WI38 (cell line): ENCODE measurements around the gene CCSER2.
A peak's percentile ranks its signal among the peaks of the same experiment; 100 is the strongest.
"Not testable (repeated sequence)": the region's sequence is repeated elsewhere in the genome, so short reads cannot be mapped to it uniquely, and the experiment has no call there.

Experiments
- H3K4me3 ChIP-seq: 2 replicates; pipeline ENCODE4 v1.5.1; 2011; ENCODE audit warnings: low read depth, mild to moderate bottlenecking, control low read depth, low read length
- TF ChIP-seq, protein P1 (sequence below): IDR thresholded peaks from 2 replicates; pipeline ENCODE4 v1.5.1; 2012; ENCODE audit warnings: low read depth, mild to moderate bottlenecking, control low read depth, low read length

CCSER2 gene

DNA sequence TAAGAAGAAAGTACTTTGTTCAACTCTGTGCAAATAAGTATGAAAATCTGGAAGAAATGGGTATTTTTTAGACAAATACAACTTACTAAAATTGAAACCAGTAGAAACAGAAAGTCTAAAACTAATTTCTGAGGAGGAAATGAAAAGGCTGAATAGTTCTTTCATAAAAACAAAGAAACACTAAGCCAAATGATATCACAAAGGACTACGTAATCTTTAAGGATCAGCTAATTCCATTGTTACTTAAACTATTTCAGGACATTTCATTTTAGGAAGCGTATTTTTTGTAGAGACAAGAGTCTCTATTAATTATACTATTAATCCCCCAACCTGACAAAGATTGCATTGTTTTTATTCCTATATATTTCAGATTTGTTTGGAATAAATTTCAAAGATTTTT, 11.2 kb upstream of the CCSER2 start:
- no peak overlapping the region for H3K4me3 ChIP-seq

DNA sequence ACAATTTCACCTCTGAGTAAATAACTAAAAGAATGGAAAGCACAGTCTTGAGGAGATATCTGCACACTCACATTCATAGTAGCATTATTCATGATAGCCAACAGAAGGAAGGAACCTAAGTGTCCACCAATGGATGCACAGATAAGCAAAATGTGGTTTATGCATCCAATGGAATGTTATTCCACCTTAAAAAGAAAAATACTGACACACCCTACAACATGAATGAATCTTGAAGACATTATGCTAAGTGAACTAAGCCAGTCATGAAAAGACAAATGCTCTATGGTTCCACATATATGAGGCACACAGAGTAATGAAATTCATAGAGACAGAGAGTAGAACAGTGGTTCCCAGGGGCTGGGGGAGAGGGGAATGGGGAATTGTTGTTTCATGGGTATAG, 6.5 kb upstream of the CCSER2 start:
- H3K4me3 ChIP-seq: no peak overlapping the region
- TF ChIP-seq, protein P1, sequence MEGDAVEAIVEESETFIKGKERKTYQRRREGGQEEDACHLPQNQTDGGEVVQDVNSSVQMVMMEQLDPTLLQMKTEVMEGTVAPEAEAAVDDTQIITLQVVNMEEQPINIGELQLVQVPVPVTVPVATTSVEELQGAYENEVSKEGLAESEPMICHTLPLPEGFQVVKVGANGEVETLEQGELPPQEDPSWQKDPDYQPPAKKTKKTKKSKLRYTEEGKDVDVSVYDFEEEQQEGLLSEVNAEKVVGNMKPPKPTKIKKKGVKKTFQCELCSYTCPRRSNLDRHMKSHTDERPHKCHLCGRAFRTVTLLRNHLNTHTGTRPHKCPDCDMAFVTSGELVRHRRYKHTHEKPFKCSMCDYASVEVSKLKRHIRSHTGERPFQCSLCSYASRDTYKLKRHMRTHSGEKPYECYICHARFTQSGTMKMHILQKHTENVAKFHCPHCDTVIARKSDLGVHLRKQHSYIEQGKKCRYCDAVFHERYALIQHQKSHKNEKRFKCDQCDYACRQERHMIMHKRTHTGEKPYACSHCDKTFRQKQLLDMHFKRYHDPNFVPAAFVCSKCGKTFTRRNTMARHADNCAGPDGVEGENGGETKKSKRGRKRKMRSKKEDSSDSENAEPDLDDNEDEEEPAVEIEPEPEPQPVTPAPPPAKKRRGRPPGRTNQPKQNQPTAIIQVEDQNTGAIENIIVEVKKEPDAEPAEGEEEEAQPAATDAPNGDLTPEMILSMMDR: no peak

More for the DNA sequence above, 11.2 kb upstream of the CCSER2 start:
- TF ChIP-seq, protein P1: no peak

GRCh38 chr10:84323566-84323965, 4.8 kb upstream of the CCSER2 start:
- H3K4me3 ChIP-seq: not testable (repeated sequence)

GRCh38 chr10:84326995-84327394, 1.4 kb upstream of the CCSER2 start:
- H3K4me3 ChIP-seq: not testable (repeated sequence)

DNA sequence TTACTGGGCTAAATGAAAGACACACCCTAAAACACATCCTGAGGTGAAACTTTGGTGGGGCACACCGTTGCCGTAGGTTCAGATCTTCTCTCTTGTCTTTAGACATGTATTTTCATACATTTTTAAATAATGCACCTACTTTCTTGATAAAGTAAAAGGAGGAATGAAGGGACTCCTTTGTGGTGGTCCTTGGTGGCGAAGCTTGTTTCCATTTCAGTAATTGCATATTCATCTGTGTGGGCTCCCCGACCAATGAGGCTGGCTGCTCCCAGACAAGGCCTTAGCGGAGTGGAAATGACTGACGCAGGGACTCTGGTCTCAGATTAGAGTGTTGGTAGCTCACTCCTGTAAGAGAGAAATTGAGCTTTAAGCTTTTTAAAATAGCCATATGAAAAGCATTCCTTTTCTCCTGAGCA, 815 bp downstream of the CCSER2 start:
- peak overlapping the region; percentile 82 for H3K4me3 ChIP-seq

DNA sequence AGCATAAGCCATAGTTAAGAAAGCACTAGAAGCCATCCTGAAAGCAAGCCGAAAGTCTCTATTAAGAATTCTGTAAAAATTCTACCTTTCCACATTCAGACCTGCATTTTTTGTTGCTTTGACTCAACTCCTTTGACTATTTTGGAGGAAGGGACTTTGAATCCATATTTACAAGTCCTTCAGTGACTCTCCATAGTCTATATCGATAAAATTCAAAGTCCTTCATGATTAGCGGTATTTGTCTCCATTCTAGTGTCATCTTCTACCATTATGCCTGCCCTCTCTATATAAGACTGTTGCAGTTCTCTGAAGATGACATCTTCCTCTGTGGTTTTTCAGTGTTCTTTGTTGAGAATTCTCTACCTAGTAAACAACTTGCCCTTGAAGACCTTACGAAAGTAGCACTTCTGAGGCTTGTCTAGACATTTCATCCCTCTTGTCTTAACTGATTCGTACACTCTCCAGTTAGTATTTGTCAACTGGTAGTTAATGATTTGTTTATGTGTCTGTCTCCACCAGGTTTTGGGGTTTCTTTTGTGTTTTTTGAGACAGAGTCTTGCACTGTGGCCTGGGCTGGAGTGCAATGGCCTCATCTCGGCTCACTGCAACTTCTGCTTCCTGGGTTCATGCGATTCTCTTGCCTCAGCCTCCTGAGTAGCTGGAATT, 1.7 kb downstream of the CCSER2 start:
- H3K4me3 ChIP-seq: peak overlapping the region; percentile 82
- TF ChIP-seq, protein P1: no peak

More for the DNA sequence above, 815 bp downstream of the CCSER2 start:
- TF ChIP-seq, protein P1: no peak

DNA sequence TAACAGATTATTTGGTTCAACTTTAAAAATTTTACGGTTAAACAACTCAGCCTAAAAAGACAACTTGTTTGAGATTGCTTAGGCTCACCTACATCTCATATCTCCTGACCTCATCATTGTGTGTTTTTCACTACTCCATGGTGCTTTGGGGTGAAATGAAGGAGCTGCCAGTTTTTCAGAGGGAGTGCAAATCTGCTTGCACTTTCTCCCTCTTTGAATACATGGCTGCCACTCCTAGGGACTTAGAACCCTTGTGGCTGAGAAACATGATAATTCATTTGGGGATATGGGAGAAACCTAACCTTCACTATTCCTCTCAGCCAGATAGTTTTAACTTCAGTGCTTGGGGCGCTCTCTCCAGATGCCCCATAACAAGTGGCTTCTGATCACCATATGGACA, 2.7 kb downstream of the CCSER2 start:
- no peak overlapping the region for H3K4me3 ChIP-seq
- TF ChIP-seq, protein P1: no peak

DNA sequence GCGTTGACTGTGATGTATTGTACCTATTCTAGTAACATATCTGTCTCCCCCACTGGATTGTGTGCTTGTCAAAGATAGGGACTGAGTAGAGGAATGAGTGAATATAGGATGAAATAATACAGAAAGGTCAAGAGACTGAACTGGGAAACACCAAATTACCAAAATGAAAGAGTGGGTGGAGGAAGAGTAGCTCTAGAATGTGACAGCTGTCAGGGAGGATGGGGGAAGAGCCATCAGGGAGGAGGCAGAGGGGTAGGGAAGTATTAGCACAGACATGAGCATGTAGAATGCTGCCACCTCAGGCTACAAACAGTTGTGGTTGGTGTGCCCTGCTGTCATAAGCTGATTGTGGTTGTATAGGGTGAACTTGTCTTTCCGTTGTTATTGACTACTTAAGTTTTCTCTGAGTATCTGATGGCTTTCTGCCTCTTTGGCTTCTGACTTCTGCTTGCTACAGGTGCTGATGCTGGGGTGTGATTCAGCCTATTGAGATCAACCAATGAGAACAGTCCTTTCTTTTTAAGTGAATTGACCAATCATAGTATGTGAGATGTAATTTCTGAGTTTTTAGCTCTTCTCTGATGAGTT, 5.6 kb downstream of the CCSER2 start:
- TF ChIP-seq, protein P1: no peak
- no peak overlapping the region for H3K4me3 ChIP-seq
